ENCODE results near the gene PTPN21. TPM values are rescaled to one million over a fixed set of nuclear protein-coding genes. Genes with fewer than 3 reads are reported as not detected.

Gene PTPN21
- polyA plus RNA-seq (2013), result 0.37 TPM

DNA sequence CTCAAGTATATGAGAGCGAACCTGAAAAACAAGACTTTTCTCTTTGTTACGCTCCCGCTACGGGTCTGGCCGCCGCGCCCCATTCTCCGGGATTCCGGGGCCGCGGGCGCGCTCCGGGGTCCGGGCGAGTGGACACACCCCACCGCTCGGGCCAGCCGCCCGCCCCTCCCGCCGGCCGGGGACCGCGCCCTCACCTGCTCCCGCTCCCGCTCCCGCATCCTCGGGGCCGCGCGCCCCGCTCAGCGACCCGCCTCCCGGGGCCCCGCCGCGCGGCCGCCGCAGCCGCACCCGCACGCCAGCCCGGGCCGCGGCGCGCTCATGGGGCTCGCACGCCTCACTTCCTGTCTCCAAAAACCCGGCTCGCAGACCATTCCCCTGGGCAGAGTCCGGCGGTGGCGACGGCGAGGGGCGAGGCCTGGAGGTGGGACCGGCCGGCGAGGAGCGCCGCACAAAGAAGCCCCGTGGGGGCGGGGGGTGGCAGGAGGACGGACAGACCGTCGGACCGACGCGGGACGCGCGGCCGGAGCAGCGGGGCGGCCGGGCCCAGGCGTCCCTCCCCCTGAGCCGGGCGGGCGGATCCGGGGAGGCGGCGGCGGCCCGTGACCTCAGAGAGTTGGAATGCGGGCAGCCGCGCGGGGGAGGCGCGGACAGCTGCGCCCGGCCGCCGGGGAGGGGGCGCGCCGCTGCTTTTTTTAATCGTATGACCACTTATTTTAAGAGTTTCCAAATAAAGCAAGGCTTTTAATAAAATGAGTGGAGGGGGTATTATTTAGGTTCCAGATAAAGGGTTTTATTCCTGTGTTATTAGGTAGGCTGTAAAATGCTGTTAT, at the start of gene PTPN21:
Gene PTPN21, minus strand, starts transcription at position 551 of the 830 bp plus-strand sequence. CDS start 4,590 bp downstream, outside the sequence.
- Histone ChIP-seq H3K9me3 (ENCODE audit: control extremely low read depth in 1 of 5, control insufficient read depth in 4 of 5, insufficient read depth in 2 of 5, low read depth in 1 of 5, low read length in 4 of 5) (no peaks in the 10 kb centered on the region), H3K27ac (ENCODE audit: insufficient read depth in 1 of 2, low read depth in 1 of 2, low read length in 2 of 2, poor library complexity in 1 of 2, severe bottlenecking in 2 of 2) (no peak within 1 kb of the TSS), H3K4me3 (ENCODE audit: control insufficient read depth in 1 of 7, extremely low read depth in 1 of 7, insufficient read depth in 4 of 7, low read depth in 2 of 7, low read length in 6 of 7) (peak within 1 kb of the TSS; percentile 1 to 65 (median 50)), H3K36me3 (ENCODE audit: control insufficient read depth in 4 of 4, insufficient read depth in 4 of 4, low read length in 3 of 4) (no peaks in the 10 kb centered on the region), H3K4me1 (ENCODE audit: control extremely low read depth in 1 of 4, control insufficient read depth in 4 of 4, insufficient read depth in 4 of 4, low read length in 3 of 4) (peaks cover 2 to 33% (median 28%) of the 10 kb centered on the region in 4 experiments), H3K27me3 (replicated peaks in 2 of 5; ENCODE audit: control insufficient read depth in 4 of 5, insufficient read depth in 5 of 5, low read length in 4 of 5) (peaks cover 21 to 72% (median 36%) of the 10 kb centered on the region in 5 experiments)
- DNase-seq, result peak in 2 of 3 donors; percentile 21 to 40
- POLR2A ChIA-PET, result no interaction called here
- CTCF ChIA-PET, result no interaction called here
- under 1% methylated on average over 62 of the region's 103 CpGs for whole genome bisulfite sequencing (ENCODE audit: insufficient coverage)

DNA sequence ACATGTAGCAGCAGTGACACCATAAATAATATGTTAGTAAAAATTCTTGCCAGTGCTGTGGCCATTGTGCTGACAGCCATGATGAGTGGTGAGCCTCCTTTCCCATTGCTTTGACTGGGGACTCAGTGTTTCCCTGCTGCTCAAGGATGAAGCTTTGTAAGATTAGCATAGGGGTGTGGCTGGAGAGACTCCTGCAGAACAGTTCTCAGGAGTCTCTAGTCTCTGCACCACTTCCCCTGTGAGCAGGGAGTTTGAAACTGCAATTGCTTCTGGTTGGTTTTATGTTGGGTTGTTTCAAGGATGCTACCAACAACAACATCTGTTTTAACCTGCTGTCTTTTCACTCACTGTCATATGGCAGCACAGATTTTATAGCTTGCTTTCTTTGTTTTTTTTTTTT, 49.4 kb upstream of the PTPN21 start:
- H3K36me3 ChIP-seq (ENCODE audit: control insufficient read depth in 4 of 4, insufficient read depth in 4 of 4, low read length in 3 of 4), result peaks cover 5 to 82% (median 60%) of the 10 kb centered on the region in 4 experiments
- no peak overlapping the region for H3K4me3 ChIP-seq (ENCODE audit: control insufficient read depth in 1 of 7, extremely low read depth in 1 of 7, insufficient read depth in 4 of 7, low read depth in 2 of 7, low read length in 6 of 7)
- DNase-seq, result no peak
- no peaks in the 10 kb centered on the region for H3K27me3 ChIP-seq (replicated peaks in 2 of 5; ENCODE audit: control insufficient read depth in 4 of 5, insufficient read depth in 5 of 5, low read length in 4 of 5)
- no peaks in the 10 kb centered on the region for H3K4me1 ChIP-seq (ENCODE audit: control extremely low read depth in 1 of 4, control insufficient read depth in 4 of 4, insufficient read depth in 4 of 4, low read length in 3 of 4)
- no peak overlapping the region for H3K27ac ChIP-seq (ENCODE audit: insufficient read depth in 1 of 2, low read depth in 1 of 2, low read length in 2 of 2, poor library complexity in 1 of 2, severe bottlenecking in 2 of 2)
- H3K9me3 ChIP-seq (ENCODE audit: control extremely low read depth in 1 of 5, control insufficient read depth in 4 of 5, insufficient read depth in 2 of 5, low read depth in 1 of 5, low read length in 4 of 5), result no peaks in the 10 kb centered on the region
- CTCF ChIA-PET, result no interaction called here
- POLR2A ChIA-PET, result no interaction called here

DNA sequence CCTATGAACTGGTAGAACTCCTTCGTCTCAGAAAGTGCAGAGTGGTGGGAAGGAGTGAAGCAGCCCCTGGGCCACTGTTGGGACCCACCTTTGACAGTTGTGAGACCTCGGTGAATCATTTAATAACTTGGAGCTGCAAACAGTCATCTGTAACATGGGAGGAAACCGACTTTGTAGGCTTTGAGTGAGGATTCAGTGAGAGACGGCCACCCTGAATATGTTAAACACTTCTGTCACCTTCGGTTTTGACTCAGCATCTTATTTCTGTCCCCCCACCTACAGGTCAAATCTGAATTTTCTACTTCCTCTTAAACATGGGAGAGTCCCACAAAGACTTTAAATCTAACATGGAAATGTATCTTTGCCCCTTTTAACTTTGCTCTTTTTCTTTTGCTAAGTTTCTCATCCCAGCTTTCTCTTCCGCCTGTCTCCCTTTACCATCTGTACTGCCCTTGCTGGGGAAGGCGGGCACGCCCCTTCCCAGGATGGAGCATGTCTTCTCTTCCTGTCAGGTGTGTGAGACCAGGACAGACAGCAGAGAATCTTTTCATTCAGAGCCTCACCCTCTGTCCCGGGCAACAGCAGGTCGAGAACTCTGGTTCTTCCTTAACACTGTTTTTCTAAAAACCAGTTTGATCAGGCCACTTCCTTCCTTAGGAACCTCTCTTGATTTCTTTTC, 45.1 kb upstream of the PTPN21 start:
- H3K4me3 ChIP-seq (ENCODE audit: control insufficient read depth in 1 of 7, extremely low read depth in 1 of 7, insufficient read depth in 4 of 7, low read depth in 2 of 7, low read length in 6 of 7), result no peak overlapping the region
- no peaks in the 10 kb centered on the region for H3K9me3 ChIP-seq (ENCODE audit: control extremely low read depth in 1 of 5, control insufficient read depth in 4 of 5, insufficient read depth in 2 of 5, low read depth in 1 of 5, low read length in 4 of 5)
- no peaks in the 10 kb centered on the region for H3K4me1 ChIP-seq (ENCODE audit: control extremely low read depth in 1 of 4, control insufficient read depth in 4 of 4, insufficient read depth in 4 of 4, low read length in 3 of 4)
- POLR2A ChIA-PET, result no interaction called here
- H3K27me3 ChIP-seq (replicated peaks in 2 of 5; ENCODE audit: control insufficient read depth in 4 of 5, insufficient read depth in 5 of 5, low read length in 4 of 5), result no peaks in the 10 kb centered on the region
- peaks cover 3 to 77% (median 44%) of the 10 kb centered on the region in 4 experiments for H3K36me3 ChIP-seq (ENCODE audit: control insufficient read depth in 4 of 4, insufficient read depth in 4 of 4, low read length in 3 of 4)
- H3K27ac ChIP-seq (ENCODE audit: insufficient read depth in 1 of 2, low read depth in 1 of 2, low read length in 2 of 2, poor library complexity in 1 of 2, severe bottlenecking in 2 of 2), result no peak overlapping the region
- CTCF ChIA-PET, result no interaction called here
- WGBS (ENCODE audit: insufficient coverage), result 76% methylated on average over 9 of the region's 10 CpGs
- DNase-seq, result no peak

DNA sequence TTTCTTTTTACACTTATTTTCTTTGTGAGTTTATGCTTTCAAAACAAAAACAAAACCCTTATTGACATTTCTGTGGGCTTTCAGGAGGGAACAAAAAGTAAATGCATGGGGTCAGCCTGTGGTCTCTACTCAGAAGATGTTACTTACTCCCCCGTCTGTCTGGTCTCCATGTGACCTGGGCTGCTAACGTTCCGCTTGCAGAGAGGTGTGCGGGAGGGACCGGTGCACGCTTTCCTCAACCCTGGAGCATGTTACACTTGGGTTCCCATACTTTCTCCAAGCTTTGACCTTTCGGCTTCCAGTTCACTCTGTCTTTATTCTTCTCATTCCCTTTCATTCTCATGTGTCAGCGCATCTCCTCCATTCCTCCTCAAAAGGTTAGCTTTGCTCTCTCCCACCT, 44.5 kb upstream of the PTPN21 start:
- no peak overlapping the region for H3K4me3 ChIP-seq (ENCODE audit: control insufficient read depth in 1 of 7, extremely low read depth in 1 of 7, insufficient read depth in 4 of 7, low read depth in 2 of 7, low read length in 6 of 7)
- no peaks in the 10 kb centered on the region for H3K9me3 ChIP-seq (ENCODE audit: control extremely low read depth in 1 of 5, control insufficient read depth in 4 of 5, insufficient read depth in 2 of 5, low read depth in 1 of 5, low read length in 4 of 5)
- H3K4me1 ChIP-seq (ENCODE audit: control extremely low read depth in 1 of 4, control insufficient read depth in 4 of 4, insufficient read depth in 4 of 4, low read length in 3 of 4), result no peaks in the 10 kb centered on the region
- DNase-seq, result no peak
- H3K36me3 ChIP-seq (ENCODE audit: control insufficient read depth in 4 of 4, insufficient read depth in 4 of 4, low read length in 3 of 4), result peaks cover 3 to 75% (median 41%) of the 10 kb centered on the region in 4 experiments
- WGBS (ENCODE audit: insufficient coverage), result 98% methylated on average over 7 of the region's 8 CpGs
- CTCF ChIA-PET, result no interaction called here
- POLR2A ChIA-PET, result no interaction called here
- no peak overlapping the region for H3K27ac ChIP-seq (ENCODE audit: insufficient read depth in 1 of 2, low read depth in 1 of 2, low read length in 2 of 2, poor library complexity in 1 of 2, severe bottlenecking in 2 of 2)
- H3K27me3 ChIP-seq (replicated peaks in 2 of 5; ENCODE audit: control insufficient read depth in 4 of 5, insufficient read depth in 5 of 5, low read length in 4 of 5), result no peaks in the 10 kb centered on the region

DNA sequence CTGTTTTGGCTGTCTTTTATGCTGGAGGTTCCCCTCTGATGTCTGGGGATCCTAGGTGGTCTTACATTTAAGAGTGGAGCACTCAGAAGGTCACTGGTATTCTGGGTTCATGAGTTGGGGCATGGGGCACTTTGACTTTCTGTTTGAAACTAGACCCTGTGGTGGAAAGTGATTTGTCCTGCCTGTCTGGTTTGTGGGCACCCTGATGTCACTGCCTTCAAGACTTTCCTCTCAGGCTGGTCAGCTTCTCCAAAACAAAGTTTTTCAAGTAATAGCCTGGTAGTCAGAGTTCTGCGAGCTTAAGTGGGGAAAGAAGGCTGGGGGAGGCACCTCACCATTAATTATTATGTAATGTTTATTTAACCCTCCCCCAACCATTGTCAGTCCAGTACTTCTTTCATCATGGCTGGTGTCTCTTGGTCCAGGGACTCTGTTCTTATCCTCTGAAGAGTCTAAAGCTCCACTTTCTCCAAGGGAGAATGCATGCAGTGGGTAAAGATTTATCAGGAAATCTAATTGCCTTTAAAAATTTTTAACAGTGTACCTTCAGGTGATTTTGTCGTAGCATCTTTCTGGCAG, 43.4 kb upstream of the PTPN21 start:
- Histone ChIP-seq H3K27me3 (replicated peaks in 2 of 5; ENCODE audit: control insufficient read depth in 4 of 5, insufficient read depth in 5 of 5, low read length in 4 of 5) (no peaks in the 10 kb centered on the region), H3K4me3 (ENCODE audit: control insufficient read depth in 1 of 7, extremely low read depth in 1 of 7, insufficient read depth in 4 of 7, low read depth in 2 of 7, low read length in 6 of 7) (no peak overlapping the region), H3K4me1 (ENCODE audit: control extremely low read depth in 1 of 4, control insufficient read depth in 4 of 4, insufficient read depth in 4 of 4, low read length in 3 of 4) (no peaks in the 10 kb centered on the region), H3K9me3 (ENCODE audit: control extremely low read depth in 1 of 5, control insufficient read depth in 4 of 5, insufficient read depth in 2 of 5, low read depth in 1 of 5, low read length in 4 of 5) (no peaks in the 10 kb centered on the region), H3K27ac (ENCODE audit: insufficient read depth in 1 of 2, low read depth in 1 of 2, low read length in 2 of 2, poor library complexity in 1 of 2, severe bottlenecking in 2 of 2) (no peak overlapping the region), H3K36me3 (ENCODE audit: control insufficient read depth in 4 of 4, insufficient read depth in 4 of 4, low read length in 3 of 4) (peaks cover 3 to 65% (median 36%) of the 10 kb centered on the region in 4 experiments)
- ChIA-PET POLR2A (no interaction called here), CTCF (no interaction called here)
- no peak for DNase-seq
- 100% methylated on average over 1 of the region's 2 CpGs for WGBS (ENCODE audit: insufficient coverage)

DNA sequence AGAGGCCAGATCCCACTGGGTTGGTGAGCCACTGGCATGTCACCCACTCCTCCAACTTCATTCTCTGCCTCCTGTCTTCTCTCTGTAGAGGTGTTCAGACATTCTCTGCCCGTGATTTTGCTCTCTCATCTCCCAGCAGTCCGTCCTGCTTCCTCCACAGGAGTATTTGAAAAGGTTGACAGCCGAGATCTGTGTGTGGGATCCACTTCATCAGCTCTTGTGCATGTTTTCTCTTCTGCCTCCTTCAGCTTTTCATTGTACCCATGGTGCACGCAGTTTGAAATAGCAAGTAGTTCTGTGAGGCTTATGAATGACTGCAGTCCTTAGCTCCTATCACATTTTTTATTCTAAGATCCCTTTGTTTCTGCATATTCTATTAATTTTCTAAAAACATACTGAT, 42.8 kb upstream of the PTPN21 start:
- WGBS (ENCODE audit: insufficient coverage), result 100% methylated on average over 3 of the region's 4 CpGs
- Histone ChIP-seq H3K4me3 (ENCODE audit: control insufficient read depth in 1 of 7, extremely low read depth in 1 of 7, insufficient read depth in 4 of 7, low read depth in 2 of 7, low read length in 6 of 7) (no peak overlapping the region), H3K9me3 (ENCODE audit: control extremely low read depth in 1 of 5, control insufficient read depth in 4 of 5, insufficient read depth in 2 of 5, low read depth in 1 of 5, low read length in 4 of 5) (no peaks in the 10 kb centered on the region), H3K27me3 (replicated peaks in 2 of 5; ENCODE audit: control insufficient read depth in 4 of 5, insufficient read depth in 5 of 5, low read length in 4 of 5) (no peaks in the 10 kb centered on the region), H3K27ac (ENCODE audit: insufficient read depth in 1 of 2, low read depth in 1 of 2, low read length in 2 of 2, poor library complexity in 1 of 2, severe bottlenecking in 2 of 2) (no peak overlapping the region), H3K4me1 (ENCODE audit: control extremely low read depth in 1 of 4, control insufficient read depth in 4 of 4, insufficient read depth in 4 of 4, low read length in 3 of 4) (no peaks in the 10 kb centered on the region), H3K36me3 (ENCODE audit: control insufficient read depth in 4 of 4, insufficient read depth in 4 of 4, low read length in 3 of 4) (peaks cover 3 to 59% (median 31%) of the 10 kb centered on the region in 4 experiments)
- ChIA-PET CTCF (no interaction called here), POLR2A (no interaction called here)
- DNase-seq, result no peak

DNA sequence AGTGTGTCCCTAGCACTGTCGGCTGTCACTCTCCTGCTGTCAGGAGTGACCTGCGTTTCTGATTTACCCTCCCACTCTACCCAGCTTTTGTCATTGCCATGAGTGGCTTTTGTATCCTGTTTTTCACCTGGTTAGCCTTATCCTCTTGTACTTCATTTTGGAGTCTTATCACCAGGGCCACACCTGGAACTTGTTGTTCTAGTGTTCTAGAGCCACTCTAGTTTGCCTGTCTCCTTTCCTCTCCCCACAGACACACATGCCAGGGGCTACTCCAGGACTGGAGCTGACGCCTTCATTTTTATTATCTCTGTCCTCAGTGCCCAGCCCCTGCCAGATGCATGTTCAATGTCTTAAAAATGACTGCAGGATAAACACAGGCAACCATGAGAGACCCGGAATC, 42.2 kb upstream of the PTPN21 start:
- Histone ChIP-seq H3K36me3 (ENCODE audit: control insufficient read depth in 4 of 4, insufficient read depth in 4 of 4, low read length in 3 of 4) (peaks cover 3 to 55% (median 29%) of the 10 kb centered on the region in 4 experiments), H3K27me3 (replicated peaks in 2 of 5; ENCODE audit: control insufficient read depth in 4 of 5, insufficient read depth in 5 of 5, low read length in 4 of 5) (no peaks in the 10 kb centered on the region), H3K9me3 (ENCODE audit: control extremely low read depth in 1 of 5, control insufficient read depth in 4 of 5, insufficient read depth in 2 of 5, low read depth in 1 of 5, low read length in 4 of 5) (no peaks in the 10 kb centered on the region), H3K4me3 (ENCODE audit: control insufficient read depth in 1 of 7, extremely low read depth in 1 of 7, insufficient read depth in 4 of 7, low read depth in 2 of 7, low read length in 6 of 7) (no peak overlapping the region), H3K4me1 (ENCODE audit: control extremely low read depth in 1 of 4, control insufficient read depth in 4 of 4, insufficient read depth in 4 of 4, low read length in 3 of 4) (no peaks in the 10 kb centered on the region), H3K27ac (ENCODE audit: insufficient read depth in 1 of 2, low read depth in 1 of 2, low read length in 2 of 2, poor library complexity in 1 of 2, severe bottlenecking in 2 of 2) (no peak overlapping the region)
- ChIA-PET CTCF (no interaction called here), POLR2A (no interaction called here)
- no peak for DNase-seq
- WGBS (ENCODE audit: insufficient coverage), result 100% methylated on average over 4 of the region's 4 CpGs

All from common myeloid progenitor, CD34-positive (primary cell).